Osteoblast (primary cell): Measurements from ENCODE around the gene LCP1. TPM values are rescaled to one million over a fixed set of nuclear protein-coding genes. Genes with fewer than 3 reads are reported as not detected.

ENCODE experiments used
- DNase-seq: peaks from one replicate; pipeline ENCODE4 v3.0.0; 2011; ENCODE audit warnings: low spot score, mixed read lengths; ENCODE audit not compliant: insufficient read length; ENCODE audit errors: missing footprints
- H2AFZ ChIP-seq: 2 replicates; pipeline ENCODE4 v1.6.0; 2011; ENCODE audit warnings: mild to moderate bottlenecking, low read length
- H3K27ac ChIP-seq: 2 replicates; pipeline ENCODE4 v1.5.1; 2011; ENCODE audit warnings: mild to moderate bottlenecking, low read depth, low read length, moderate library complexity
- H3K27me3 ChIP-seq: 2 replicates; pipeline ENCODE4 v1.6.0; 2012; ENCODE audit warnings: mild to moderate bottlenecking, control low read depth, inconsistent platforms, low read length, moderate library complexity; ENCODE audit not compliant: insufficient read depth
- H3K36me3 ChIP-seq: 2 replicates; pipeline ENCODE4 v1.5.1; 2011; ENCODE audit warnings: mild to moderate bottlenecking, low read length, control low read depth, moderate library complexity; ENCODE audit not compliant: insufficient read depth
- H3K4me1 ChIP-seq: 2 replicates; pipeline ENCODE4 v1.5.1; 2011; ENCODE audit warnings: mild to moderate bottlenecking, low read length, control low read depth, moderate library complexity; ENCODE audit not compliant: insufficient read depth
- H3K4me2 ChIP-seq: 2 replicates; pipeline ENCODE4 v1.6.0; 2011; ENCODE audit warnings: mild to moderate bottlenecking, low read length; ENCODE audit not compliant: insufficient read depth
- H3K4me3 ChIP-seq: fragments of 200-600 bp; sonication (generic); 3 replicates; pipeline ENCODE4 v1.5.1; 2012; ENCODE audit warnings: mild to moderate bottlenecking, low read length, inconsistent platforms; ENCODE audit not compliant: insufficient read depth
- H3K79me2 ChIP-seq: 2 replicates; pipeline ENCODE4 v1.6.0; 2012; ENCODE audit warnings: mild to moderate bottlenecking, low read length, control low read depth, inconsistent platforms; ENCODE audit not compliant: insufficient read depth
- H3K9me3 ChIP-seq: 2 replicates; pipeline ENCODE4 v1.5.1; 2011; ENCODE audit warnings: low read depth, low read length, control low read depth
- H4K20me1 ChIP-seq: 2 replicates; pipeline ENCODE4 v1.6.0; 2012; ENCODE audit warnings: mild to moderate bottlenecking, low read length, control low read depth; ENCODE audit not compliant: insufficient read depth
- total RNA-seq: library from RNA; depleted of rRNA; stranded (reverse); fragments of >200 nt; gene quantifications from 2 replicates; pipeline ENCODE4 v1.2.3, GENCODE V29; 2012
- TF ChIP-seq, protein P1 (sequence below): IDR thresholded peaks from 2 replicates; pipeline ENCODE4 v1.5.1; 2011; ENCODE audit warnings: mild to moderate bottlenecking, low read depth, low read length, moderate library complexity; ENCODE audit errors: extremely low read depth

The LCP1 gene
- total RNA-seq, 1 donor: 1.4 TPM

DNA sequence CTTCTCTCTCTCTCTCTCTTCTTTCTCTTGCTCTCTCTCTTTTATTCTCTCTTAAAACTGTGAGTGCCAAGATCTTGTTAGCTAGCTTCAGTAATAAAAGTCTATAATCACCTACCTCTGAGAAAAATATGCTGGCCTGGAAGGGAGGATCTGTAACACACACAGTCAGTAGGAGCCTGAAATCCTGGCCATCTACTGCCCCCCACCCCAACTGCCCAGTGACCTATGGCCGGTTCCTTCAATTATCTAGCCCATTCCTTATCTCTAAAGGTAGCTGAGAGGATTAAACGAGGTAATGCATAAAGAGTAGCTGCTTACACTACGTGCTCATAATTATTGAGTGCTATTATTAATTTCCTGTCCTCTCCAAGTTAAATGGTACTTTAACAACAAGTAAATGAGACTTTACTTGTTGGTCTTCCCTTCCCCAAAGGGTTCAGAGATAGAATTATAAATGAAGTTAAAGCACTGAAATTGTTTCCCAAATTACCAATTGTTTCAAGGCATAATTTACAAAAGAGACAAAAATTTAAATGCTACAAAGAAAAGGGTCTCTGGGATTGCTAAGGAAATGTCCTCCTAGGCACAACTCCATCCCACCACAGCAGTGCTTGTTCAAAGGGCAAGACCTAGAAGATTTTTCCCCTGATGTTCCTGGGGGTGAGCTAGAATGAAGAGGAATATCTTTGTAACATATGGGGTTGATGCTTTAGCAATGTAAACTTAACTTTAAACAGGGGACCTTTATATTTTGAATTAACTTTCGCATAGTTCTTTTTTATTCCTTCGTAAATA lies 1.8 kb downstream of the LCP1 start:
- Histone ChIP-seq H3K36me3 (no peaks in the 10 kb centered on the region), H3K4me2 (no peak overlapping the region), H3K9me3 (no peaks in the 10 kb centered on the region), H3K4me3 (no peak overlapping the region), H2AFZ (no peak overlapping the region), H3K27ac (no peak overlapping the region), H3K79me2 (no peaks in the 10 kb centered on the region), H4K20me1 (no peaks in the 10 kb centered on the region), H3K4me1 (no peaks in the 10 kb centered on the region), H3K27me3 (peaks cover 26% of the 10 kb centered on the region)
- no peak for DNase-seq
- TF ChIP-seq, protein P1, sequence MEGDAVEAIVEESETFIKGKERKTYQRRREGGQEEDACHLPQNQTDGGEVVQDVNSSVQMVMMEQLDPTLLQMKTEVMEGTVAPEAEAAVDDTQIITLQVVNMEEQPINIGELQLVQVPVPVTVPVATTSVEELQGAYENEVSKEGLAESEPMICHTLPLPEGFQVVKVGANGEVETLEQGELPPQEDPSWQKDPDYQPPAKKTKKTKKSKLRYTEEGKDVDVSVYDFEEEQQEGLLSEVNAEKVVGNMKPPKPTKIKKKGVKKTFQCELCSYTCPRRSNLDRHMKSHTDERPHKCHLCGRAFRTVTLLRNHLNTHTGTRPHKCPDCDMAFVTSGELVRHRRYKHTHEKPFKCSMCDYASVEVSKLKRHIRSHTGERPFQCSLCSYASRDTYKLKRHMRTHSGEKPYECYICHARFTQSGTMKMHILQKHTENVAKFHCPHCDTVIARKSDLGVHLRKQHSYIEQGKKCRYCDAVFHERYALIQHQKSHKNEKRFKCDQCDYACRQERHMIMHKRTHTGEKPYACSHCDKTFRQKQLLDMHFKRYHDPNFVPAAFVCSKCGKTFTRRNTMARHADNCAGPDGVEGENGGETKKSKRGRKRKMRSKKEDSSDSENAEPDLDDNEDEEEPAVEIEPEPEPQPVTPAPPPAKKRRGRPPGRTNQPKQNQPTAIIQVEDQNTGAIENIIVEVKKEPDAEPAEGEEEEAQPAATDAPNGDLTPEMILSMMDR: no peak

GRCh38 chr13:46179491-46179908 lies 2.5 kb downstream of the LCP1 start:
- H3K4me1 ChIP-seq: no peaks in the 10 kb centered on the region
- TF ChIP-seq, protein P1: no peak
- H3K79me2 ChIP-seq: no peaks in the 10 kb centered on the region
- no peaks in the 10 kb centered on the region for H3K36me3 ChIP-seq
- DNase-seq: no peak
- H3K27me3 ChIP-seq: peaks cover 27% of the 10 kb centered on the region
- no peaks in the 10 kb centered on the region for H3K9me3 ChIP-seq
- no peak overlapping the region for H3K27ac ChIP-seq
- H4K20me1 ChIP-seq: no peaks in the 10 kb centered on the region
- no peak overlapping the region for H2AFZ ChIP-seq
- no peak overlapping the region for H3K4me3 ChIP-seq
- H3K4me2 ChIP-seq: no peak overlapping the region

- no peaks in the 10 kb centered on the region for H3K36me3 ChIP-seq
- no peaks in the 10 kb centered on the region for H3K79me2 ChIP-seq
- no peak overlapping the region for H2AFZ ChIP-seq
- H3K27me3 ChIP-seq: peaks cover 25% of the 10 kb centered on the region
- H3K9me3 ChIP-seq: no peaks in the 10 kb centered on the region
- no peaks in the 10 kb centered on the region for H4K20me1 ChIP-seq
- no peaks in the 10 kb centered on the region for H3K4me1 ChIP-seq
- TF ChIP-seq, protein P1: no peak
- DNase-seq: no peak
- H3K4me3 ChIP-seq: no peak overlapping the region
- no peak overlapping the region for H3K4me2 ChIP-seq
- H3K27ac ChIP-seq: no peak overlapping the region
Measured at GRCh38 chr13:46178821-46179220, 3.2 kb downstream of the LCP1 start.

- no peaks in the 10 kb centered on the region for H3K4me1 ChIP-seq
- TF ChIP-seq, protein P1: no peak
Measured at GRCh38 chr13:46178143-46178542, 3.8 kb downstream of the LCP1 start.

More at GRCh38 chr13:46178143-46178542, 3.8 kb downstream of the LCP1 start:
- peaks cover 23% of the 10 kb centered on the region for H3K27me3 ChIP-seq
- no peak overlapping the region for H2AFZ ChIP-seq
- no peaks in the 10 kb centered on the region for H4K20me1 ChIP-seq
- no peak for DNase-seq
- H3K4me3 ChIP-seq: no peak overlapping the region
- no peak overlapping the region for H3K4me2 ChIP-seq
- no peaks in the 10 kb centered on the region for H3K36me3 ChIP-seq
- H3K27ac ChIP-seq: no peak overlapping the region
- no peaks in the 10 kb centered on the region for H3K79me2 ChIP-seq
- no peaks in the 10 kb centered on the region for H3K9me3 ChIP-seq
